ENCODE measurements around the gene KCNJ10.

GRCh38 chr1:160030657-160031364, 39.1 kb downstream of the KCNJ10 start:
- TF ChIP-seq CTCF (IDR thresholded peaks at IDR 0.05; ENCODE audit: poor library complexity) (no peak), EZH2phosphoT487 (IDR thresholded peaks at IDR 0.05; ENCODE audit: low read depth, severe bottlenecking, unreplicated experiment) (no peak), EZH2 (IDR thresholded peaks at IDR 0.05; ENCODE audit: borderline replicate concordance) (no peak)
